ENCODE measurements around the gene RPS6KA4. TPM values are rescaled to one million over a fixed set of nuclear protein-coding genes. Genes with fewer than 3 reads are reported as not detected.

Gene RPS6KA4
- total and polyA plus RNA-seq, 2 of the 13 experiments (the other 11 are each of a cell fraction or from before 2014, with no cell fraction given) = 8.9 to 14.2 TPM

DNA sequence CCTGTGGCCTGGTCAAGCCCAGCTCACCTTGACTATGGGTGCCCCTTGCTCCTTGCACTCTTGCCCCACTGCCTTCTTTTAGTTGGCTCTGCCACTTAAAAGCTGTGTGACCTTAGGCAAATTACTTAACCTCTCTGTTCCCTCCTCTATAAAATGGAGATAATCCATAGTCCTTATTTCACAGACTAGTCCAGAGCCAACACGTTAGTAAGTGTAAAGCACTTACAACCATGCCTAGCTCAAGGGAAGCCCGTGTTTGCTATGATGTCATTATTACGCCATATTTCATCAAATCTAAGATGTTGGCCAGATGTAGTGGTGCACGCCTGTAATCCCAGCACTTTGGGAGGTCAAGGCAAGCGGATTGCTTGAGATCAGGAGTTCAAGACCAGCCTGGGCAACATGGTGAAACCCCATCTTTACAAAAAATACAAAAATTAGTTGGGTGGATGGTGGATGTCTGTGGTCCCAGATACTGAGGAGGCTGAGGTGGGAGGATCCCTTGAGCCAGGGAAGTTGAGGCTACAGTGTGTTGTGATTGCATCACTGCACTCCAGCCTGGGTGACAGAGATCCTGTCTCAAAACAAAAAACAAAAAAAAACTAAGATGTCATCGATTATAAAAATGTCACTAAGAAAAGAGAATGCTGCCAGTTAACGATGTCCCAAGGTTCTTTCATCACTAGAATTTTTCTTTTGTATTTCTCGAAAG, 21.3 kb upstream of the RPS6KA4 start:
- DNase-seq (ENCODE audit: low spot score) (no peak), ATAC-seq (no peak), FAIRE-seq (no peak)
- BruUV-seq (replicated peaks) = no TSS peak
- intact Hi-C loops (cut with micrococcal nuclease; ENCODE audit: unreplicated experiment) = no loop called here
- CTCF ChIA-PET (ENCODE audit: low intra/inter-chr PET ratio, low total read pairs) = no interaction called here
- Histone ChIP-seq H3K4me1 (ENCODE audit: insufficient read depth, low read length) (peaks cover 22% of the 10 kb centered on the region), H3K9me3 (ENCODE audit: low read length) (no peaks in the 10 kb centered on the region), H3K27ac (ENCODE audit: extremely low read length, insufficient read depth, low read length) (no peak overlapping the region), H3K4me2 (ENCODE audit: low read depth, low read length) (no peak overlapping the region), H4K20me1 (ENCODE audit: insufficient read depth, low read length) (no peaks in the 10 kb centered on the region), H3K4me3 (replicated peaks in 1 of 3; ENCODE audit: insufficient read depth in 1 of 3, low read depth in 2 of 3, low read length in 3 of 3) (no peak overlapping the region), H3K36me3 (replicated peaks in 1 of 2; ENCODE audit: control insufficient read depth in 1 of 2, insufficient read depth in 2 of 2, low read length in 2 of 2) (no peaks in the 10 kb centered on the region), H2AFZ (ENCODE audit: low read length) (no peak overlapping the region), H3K27me3 (ENCODE audit: control insufficient read depth in 1 of 2, insufficient read depth in 2 of 2, low read length in 2 of 2) (peaks cover 5 to 35% of the 10 kb centered on the region in 2 experiments; a peak in 3 of 5 replicates), H3K9ac (ENCODE audit: insufficient read depth, low read depth, low read length) (no peak overlapping the region), H3K79me2 (ENCODE audit: insufficient read depth, low read length) (no peaks in the 10 kb centered on the region)
- 38% methylated on average over 8 of the region's 8 CpGs for WGBS (ENCODE audit: low lambda C conversion rate)
- POLR2A ChIA-PET = no interaction called here
- in situ Hi-C loops (cut with HindIII; ENCODE audit: extremely low pct_ligation_motif_present, low pct_unique_long_range_greater_than_20kb) = no loop called here
- TF ChIP-seq CEBPB (IDR thresholded peaks at IDR 0.05; ENCODE audit: borderline replicate concordance, low read depth, low read length) (0 out of 2 replicates have a peak, but pooled peaks have one; percentile 41), ZNF768 (CRISPR knock-in tag; IDR thresholded peaks at IDR 0.05) (peak; percentile 95), NR2F2 (IDR thresholded peaks at IDR 0.05; ENCODE audit: borderline replicate concordance, low read depth) (no peak), ZMYM3 (CRISPR knock-in tag; IDR thresholded peaks at IDR 0.05) (peak; percentile 65; the same call in 1 of the 2 replicates), ATF7 (IDR thresholded peaks at IDR 0.05) (peak; percentile 88), ATF7 (CRISPR knock-in tag; IDR thresholded peaks at IDR 0.05) (no peak)
- TF ChIP-seq, protein P1, sequence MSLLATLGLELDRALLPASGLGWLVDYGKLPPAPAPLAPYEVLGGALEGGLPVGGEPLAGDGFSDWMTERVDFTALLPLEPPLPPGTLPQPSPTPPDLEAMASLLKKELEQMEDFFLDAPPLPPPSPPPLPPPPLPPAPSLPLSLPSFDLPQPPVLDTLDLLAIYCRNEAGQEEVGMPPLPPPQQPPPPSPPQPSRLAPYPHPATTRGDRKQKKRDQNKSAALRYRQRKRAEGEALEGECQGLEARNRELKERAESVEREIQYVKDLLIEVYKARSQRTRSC (CRISPR knock-in tag; IDR thresholded peaks at IDR 0.05; ENCODE audit: low read depth) = no peak

DNA sequence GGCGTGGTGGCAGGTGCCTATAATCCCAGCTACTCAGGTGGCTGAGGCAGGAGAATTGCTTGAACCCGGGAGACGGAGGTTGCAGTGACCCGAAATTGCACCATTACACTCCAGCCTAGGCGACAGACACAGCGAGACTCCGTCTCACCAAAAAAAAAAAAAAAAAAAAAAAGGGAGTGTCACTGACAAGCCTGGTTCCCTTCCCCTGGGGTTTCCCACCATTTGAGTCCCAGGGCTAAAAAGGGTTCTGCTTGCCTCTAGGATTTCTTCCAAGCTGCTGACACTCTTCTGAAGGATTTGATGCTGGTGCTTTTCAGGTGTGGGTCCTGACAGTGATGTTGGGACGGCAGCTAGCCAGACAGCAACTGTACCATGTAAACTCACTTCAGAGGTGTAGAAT, 20.2 kb upstream of the RPS6KA4 start:
- in situ Hi-C loops (cut with HindIII; ENCODE audit: extremely low pct_ligation_motif_present, low pct_unique_long_range_greater_than_20kb) = no loop called here
- Histone ChIP-seq H3K9ac (ENCODE audit: insufficient read depth, low read depth, low read length) (no peak overlapping the region), H4K20me1 (ENCODE audit: insufficient read depth, low read length) (no peaks in the 10 kb centered on the region), H3K4me3 (replicated peaks in 1 of 3; ENCODE audit: insufficient read depth in 1 of 3, low read depth in 2 of 3, low read length in 3 of 3) (no peak overlapping the region), H3K79me2 (ENCODE audit: insufficient read depth, low read length) (no peaks in the 10 kb centered on the region), H3K9me3 (ENCODE audit: low read length) (no peaks in the 10 kb centered on the region), H3K4me1 (ENCODE audit: insufficient read depth, low read length) (peaks cover 31% of the 10 kb centered on the region), H3K36me3 (replicated peaks in 1 of 2; ENCODE audit: control insufficient read depth in 1 of 2, insufficient read depth in 2 of 2, low read length in 2 of 2) (no peaks in the 10 kb centered on the region), H3K27me3 (ENCODE audit: control insufficient read depth in 1 of 2, insufficient read depth in 2 of 2, low read length in 2 of 2) (peaks cover 5 to 36% of the 10 kb centered on the region in 2 experiments; a peak in 3 of 5 replicates), H3K27ac (ENCODE audit: extremely low read length, insufficient read depth, low read length) (no peak overlapping the region), H2AFZ (ENCODE audit: low read length) (no peak overlapping the region), H3K4me2 (ENCODE audit: low read depth, low read length) (no peak overlapping the region)
- TF ChIP-seq ZNF343 (CRISPR knock-in tag; IDR thresholded peaks at IDR 0.05) (no peak), GABPB1 (CRISPR knock-in tag; IDR thresholded peaks at IDR 0.05) (no peak), PCBP1 (IDR thresholded peaks at IDR 0.05; ENCODE audit: borderline replicate concordance, low read depth, low read length) (no peak), RCOR2 (CRISPR knock-in tag; IDR thresholded peaks at IDR 0.05) (no peak), YEATS2 (CRISPR knock-in tag; IDR thresholded peaks at IDR 0.05; ENCODE audit: borderline replicate concordance) (no peak), ZNF205 (CRISPR knock-in tag; IDR thresholded peaks at IDR 0.05) (no peak), ZNF780A (CRISPR knock-in tag; IDR thresholded peaks at IDR 0.05) (no peak), ZSCAN31 (CRISPR knock-in tag; IDR thresholded peaks at IDR 0.05; ENCODE audit: low read depth) (no peak), TCF7L2 (IDR thresholded peaks at IDR 0.05; ENCODE audit: low read depth, low read length) (no peak), RXRA (CRISPR knock-in tag; IDR thresholded peaks at IDR 0.05) (no peak)
- TF ChIP-seq, protein P2, sequence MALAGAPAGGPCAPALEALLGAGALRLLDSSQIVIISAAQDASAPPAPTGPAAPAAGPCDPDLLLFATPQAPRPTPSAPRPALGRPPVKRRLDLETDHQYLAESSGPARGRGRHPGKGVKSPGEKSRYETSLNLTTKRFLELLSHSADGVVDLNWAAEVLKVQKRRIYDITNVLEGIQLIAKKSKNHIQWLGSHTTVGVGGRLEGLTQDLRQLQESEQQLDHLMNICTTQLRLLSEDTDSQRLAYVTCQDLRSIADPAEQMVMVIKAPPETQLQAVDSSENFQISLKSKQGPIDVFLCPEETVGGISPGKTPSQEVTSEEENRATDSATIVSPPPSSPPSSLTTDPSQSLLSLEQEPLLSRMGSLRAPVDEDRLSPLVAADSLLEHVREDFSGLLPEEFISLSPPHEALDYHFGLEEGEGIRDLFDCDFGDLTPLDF (CRISPR knock-in tag; IDR thresholded peaks at IDR 0.05) = no peak
- intact Hi-C loops (cut with micrococcal nuclease; ENCODE audit: unreplicated experiment) = no loop called here
- ATAC-seq = no peak
- FAIRE-seq = no peak
- POLR2A ChIA-PET = no interaction called here
- BruUV-seq (replicated peaks) = no TSS peak
- no peak for DNase-seq (ENCODE audit: low spot score)
- 41% methylated on average over 8 of the region's 8 CpGs for WGBS (ENCODE audit: low lambda C conversion rate)
- CTCF ChIA-PET (ENCODE audit: low intra/inter-chr PET ratio, low total read pairs) = no interaction called here
